ENCODE data around the gene PRPH.
"Not testable (repeated sequence)": the region's sequence is repeated elsewhere in the genome, so short reads cannot be mapped to it uniquely, and the experiment has no call there.

Gene PRPH

GRCh38 chr12:49276304-49277290, 18.4 kb upstream of the PRPH start:
- no peak for DNase-seq (ENCODE audit: low read depth)

DNA sequence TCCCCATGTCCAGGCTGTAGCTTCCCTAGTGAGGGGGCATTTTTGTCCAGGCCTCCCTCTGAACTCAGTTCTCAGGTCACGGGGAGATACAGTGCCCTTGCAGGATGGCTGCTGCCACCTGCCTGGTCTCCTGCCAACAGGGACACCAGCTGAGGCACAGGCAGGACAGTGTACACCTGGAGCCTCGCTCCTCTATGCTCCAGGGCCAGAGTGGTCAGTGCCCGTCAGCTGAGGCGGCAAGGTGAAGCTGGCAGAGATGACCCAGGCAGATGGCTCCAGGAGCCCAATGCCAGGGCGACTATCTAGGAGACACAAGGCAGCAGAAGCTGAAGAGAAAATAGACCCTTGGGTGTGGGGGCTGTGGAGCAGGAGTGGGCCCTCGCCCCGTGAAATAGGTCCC, 17.5 kb upstream of the PRPH start:
- DNase-seq (ENCODE audit: low read depth), result no peak

- no peak for DNase-seq (ENCODE audit: low read depth)
Observed at GRCh38 chr12:49279706-49280159, 15.2 kb upstream of the PRPH start.

DNA sequence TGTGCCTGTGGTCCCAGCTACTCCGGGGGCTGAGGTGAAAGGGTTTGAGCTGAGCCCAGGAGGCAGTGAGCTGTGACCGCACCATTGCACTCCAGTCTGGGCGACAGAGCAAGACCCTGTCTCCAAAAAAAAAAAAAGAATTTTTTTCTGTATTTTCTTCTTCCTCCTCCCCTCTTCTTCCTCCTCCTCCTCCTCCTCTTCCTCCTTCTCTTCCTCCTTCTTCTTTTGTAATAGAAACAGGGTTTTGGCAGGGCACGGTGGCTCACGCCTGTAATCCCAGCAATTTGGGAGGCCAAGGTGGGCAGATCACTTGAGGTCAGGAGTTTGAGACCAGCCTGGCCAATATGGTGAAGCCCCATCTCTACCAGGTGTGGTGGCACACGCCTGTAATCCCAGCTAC, 14.4 kb upstream of the PRPH start:
- DNase-seq (ENCODE audit: low read depth), result not testable (repeated sequence)

DNA sequence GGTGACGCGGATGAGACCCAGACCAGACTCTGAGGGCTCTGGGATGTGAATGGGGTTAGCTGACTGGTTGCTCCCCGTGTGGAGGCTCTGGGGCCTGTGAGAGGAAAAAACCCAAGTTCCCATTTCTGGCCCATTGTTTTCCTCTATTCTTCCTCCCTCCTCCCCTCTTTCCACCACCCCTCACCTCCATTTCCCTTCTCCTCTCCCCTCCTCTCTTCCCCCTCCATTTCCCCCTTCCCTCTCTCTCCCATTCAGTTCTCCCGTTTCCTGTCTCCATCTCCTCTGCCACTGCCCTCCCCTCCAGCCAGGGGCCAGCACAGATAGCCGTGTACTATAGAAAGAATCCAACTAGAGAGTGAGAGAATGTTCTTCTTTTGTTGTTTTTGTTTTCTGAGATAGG, 12.6 kb upstream of the PRPH start:
- DNase-seq (ENCODE audit: low read depth), result no peak

DNA sequence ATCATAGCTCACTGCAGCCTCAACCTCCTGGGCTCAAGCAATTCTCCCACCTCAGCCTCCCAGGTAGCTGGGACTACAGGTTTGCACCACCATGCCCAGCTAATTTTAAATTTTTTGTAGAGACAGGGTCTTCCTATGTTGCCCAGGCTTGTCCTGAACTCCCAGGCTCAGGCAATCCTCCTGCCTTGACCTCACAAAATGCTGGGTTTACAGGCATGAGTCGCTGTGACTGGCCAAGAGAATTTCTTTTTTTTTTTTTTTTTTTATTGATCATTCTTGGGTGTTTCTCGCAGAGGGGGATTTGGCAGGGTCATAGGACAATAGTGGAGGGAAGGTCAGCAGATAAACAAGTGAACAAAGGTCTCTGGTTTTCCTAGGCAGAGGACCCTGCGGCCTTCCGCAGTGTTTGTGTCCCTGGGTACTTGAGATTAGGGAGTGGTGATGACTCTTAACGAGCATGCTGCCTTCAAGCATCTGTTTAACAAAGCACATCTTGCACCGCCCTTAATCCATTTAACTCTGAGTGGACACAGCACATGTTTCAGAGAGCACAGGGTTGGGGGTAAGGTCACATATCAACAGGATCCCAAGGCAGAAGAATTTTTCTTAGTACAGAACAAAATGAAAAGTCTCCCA, 12.1 kb upstream of the PRPH start:
- not testable (repeated sequence) for DNase-seq (ENCODE audit: low read depth)

DNA sequence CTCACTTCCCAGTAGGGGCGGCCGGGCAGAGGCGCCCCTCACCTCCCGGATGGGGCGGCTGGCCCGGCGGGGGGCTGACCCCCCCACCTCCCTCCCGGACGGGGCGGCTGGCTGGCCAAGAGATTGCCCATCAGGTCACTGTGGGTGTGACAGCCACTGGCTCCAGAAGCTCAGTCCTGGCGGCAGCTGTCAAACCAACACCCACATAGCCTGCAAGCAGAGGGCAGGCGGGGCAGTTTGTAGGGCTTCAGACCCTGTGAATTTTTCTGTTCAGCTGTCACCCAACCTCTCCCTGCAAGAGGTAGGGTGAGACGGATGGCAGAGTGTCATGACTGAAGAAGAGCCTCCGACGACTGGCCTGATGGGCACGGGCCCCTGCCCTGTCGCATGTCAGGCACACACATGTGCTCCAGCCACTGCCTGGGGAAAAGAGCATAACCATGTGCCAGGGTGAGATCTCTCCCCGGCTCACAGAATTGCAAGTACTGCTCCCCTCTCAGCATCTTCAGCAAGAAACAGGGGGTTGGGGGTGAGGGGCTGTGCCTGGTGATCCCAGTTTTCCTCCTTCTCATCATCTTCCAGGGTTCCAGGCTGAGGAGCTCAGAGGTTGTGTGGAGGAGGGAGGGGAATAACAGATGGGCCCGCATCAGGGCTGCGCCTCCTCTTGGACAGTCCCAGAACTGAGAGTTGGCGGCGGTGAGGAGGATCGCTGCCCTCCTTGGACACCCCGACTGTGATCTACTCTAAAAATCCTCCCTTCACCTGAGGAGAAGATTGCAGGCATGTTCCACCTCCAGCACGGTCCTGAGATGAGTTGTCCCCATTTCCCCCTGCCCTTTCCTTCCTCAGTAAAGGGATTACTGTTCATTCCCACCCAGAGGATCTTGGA, 11.2 kb upstream of the PRPH start:
- no peak for DNase-seq (ENCODE audit: low read depth)

- DNase-seq (ENCODE audit: low read depth), result no peak
Observed at GRCh38 chr12:49284672-49285071, 10.3 kb upstream of the PRPH start.

DNA sequence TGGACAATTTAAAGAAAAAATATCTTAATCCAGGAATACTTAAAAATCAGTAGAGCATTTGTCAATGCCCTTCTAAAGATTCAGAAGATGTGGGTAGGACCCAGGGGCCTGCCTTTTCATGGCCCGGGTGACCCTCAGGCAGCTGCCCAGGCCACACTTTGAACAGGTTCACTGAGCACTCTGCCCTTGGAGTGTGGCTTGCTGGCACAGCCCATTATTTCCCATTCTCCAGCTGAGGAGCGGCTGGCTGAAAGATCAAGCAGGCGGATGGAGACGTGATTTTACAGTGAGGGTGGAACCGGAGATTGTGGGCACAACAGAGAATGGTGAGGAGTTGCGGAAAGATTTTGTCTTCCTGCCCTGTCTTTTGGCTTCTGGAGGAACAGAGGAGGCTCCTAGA, 7.1 kb upstream of the PRPH start:
- no peak for DNase-seq (ENCODE audit: low read depth)

- DNase-seq (ENCODE audit: low read depth), result peak; percentile 48
Observed at GRCh38 chr12:49288412-49288853, 6.5 kb upstream of the PRPH start.

DNA sequence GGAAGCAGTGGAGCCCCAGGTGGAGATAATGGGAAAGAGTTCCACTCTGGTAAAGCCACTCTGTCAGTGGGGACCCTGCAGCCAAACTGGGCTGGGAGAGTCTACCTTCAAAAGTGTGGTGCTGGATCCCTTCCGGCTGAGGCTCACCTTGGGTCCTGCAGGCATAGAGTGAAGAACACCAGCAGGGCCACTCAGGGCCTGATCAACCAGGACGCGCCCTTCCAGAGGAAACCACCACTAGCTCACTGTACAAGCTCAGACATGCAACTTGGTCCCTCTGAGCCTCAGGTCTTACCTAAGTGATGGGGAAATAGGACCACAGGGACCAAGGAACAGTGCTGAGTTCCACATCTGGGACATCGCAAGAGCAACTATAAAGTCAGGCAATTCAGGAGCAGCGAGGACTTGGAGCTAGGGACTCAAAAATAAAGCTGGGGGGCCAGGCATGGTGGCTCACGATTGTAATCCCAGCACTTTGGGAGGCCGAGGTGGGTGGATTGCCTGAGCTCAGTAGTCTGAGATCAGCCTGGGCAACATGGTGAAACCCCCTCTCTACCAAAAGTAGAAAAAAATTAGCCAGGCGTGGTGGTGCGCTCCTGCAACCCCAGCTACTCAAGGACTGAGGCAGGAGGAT, 5.9 kb upstream of the PRPH start:
- no peak for DNase-seq (ENCODE audit: low read depth)

DNA sequence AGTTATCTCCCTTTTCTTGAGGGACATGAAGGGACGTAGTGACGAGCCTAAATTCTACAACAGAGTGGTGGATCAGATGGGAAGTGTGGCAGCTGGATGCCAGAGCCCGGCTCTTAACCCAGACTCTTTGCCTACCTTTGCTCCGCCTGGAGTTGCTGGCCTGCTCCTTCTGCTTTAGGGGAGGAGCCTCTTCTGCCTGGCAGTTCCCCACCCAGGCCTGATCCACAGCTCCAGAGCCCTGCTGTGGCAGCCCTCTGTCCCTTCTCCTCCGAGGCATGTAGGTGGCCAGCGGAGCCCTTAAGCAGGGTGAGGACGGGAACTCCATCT, 2.3 kb upstream of the PRPH start:
- no peak for DNase-seq (ENCODE audit: low read depth)

DNA sequence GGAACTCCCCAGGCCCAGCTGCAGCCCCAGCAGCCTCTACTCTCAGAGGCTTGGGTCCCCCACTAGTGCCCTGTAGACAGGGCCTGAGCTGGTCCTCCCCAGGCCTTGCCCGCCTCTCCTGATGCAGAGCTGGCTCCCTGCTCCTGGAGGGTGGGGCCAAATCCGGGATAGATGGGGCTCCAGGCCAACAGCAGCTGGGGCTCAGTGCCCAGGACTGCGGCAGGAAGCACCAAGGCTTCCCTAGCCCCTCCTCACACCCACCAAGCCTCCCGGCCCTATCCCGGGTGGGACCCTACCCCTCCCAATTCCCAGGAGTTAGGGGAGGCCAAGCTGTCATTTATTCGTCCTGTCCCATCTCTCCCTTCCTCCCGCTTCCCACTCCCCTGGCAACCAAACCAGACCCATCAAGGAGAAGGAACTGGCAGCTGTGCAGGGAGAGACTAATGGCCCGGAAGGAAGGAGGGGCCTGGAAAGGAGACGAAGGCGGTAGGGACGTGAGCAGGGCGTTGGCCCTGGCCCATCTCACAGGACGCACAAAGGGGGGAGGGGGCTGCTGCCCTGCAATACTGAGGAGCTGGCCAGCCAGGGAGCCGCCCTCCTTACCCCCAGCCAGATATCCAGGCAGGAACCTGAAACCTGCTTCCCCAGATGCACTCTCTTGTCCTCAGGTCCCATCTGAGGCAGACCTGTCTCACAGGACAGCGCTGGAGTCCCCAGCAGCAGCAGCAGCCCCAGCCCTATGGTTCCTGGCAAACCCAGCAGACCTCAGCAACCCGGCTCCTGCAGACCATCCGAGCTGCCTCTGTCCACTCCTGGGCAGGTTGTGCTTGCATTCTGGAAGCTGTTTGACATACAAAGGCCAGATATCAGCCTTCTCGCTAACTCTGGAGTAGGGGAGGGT, 1.6 kb upstream of the PRPH start:
- DNase-seq (ENCODE audit: low read depth), result no peak

GRCh38 chr12:49294086-49294803, 702 bp upstream of the PRPH start:
- DNase-seq (ENCODE audit: low read depth), result no peak

- no peak for DNase-seq (ENCODE audit: low read depth)
Observed at GRCh38 chr12:49294804-49295081, 204 bp upstream of the PRPH start.

- DNase-seq (ENCODE audit: low read depth), result peak; percentile 31
Observed at GRCh38 chr12:49296034-49296835, 1.3 kb downstream of the PRPH start.

DNA sequence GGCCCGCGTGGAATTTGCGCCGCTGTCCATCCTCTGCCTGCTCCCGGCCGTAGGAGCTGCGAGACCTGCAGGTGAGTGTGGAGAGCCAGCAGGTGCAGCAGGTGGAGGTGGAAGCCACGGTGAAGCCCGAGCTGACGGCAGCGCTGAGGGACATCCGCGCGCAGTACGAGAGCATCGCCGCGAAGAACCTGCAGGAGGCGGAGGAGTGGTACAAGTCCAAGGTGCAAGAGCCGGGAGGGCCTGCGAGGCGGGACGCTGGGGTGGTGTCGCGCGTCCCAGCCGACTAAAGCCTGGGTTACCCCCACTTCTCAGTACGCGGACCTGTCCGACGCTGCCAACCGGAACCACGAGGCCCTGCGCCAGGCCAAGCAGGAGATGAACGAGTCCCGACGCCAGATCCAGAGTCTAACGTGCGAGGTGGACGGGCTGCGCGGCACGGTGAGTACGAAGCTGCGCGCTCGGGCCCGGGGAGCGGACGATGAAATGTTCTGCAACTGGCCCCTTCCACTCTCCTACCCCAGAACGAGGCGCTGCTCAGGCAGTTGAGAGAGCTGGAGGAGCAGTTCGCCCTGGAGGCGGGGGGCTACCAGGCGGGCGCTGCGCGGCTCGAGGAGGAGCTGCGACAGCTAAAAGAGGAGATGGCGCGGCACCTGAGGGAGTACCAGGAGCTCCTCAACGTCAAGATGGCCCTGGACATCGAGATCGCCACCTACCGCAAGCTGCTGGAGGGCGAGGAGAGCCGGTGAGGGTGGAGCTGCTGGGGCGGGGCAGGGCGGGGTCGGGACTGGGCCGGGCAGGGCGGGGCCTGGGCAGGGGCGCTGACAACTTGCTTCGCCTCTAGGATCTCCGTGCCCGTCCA, 2.1 kb downstream of the PRPH start:
- no peak for DNase-seq (ENCODE audit: low read depth)

DNA sequence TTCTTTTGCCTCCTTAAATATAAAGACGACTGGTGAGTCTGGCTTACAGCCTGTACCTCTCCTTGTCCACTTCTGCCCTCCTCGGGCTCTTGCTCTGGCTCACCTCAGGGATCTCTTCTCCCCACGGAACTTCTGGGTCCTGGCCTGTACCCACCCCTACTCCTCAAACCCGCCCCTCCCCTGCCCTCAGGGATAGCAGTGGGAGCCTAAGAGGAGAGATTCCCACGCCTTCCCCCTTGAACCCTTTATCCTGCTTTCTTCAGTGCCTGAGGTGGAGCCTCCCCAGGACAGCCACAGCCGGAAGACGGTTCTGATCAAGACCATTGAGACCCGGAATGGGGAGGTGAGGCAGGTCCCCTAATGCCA, 2.7 kb downstream of the PRPH start:
- DNase-seq (ENCODE audit: low read depth), result no peak

- no peak for DNase-seq (ENCODE audit: low read depth)
Observed at GRCh38 chr12:49298160-49298559, 3.2 kb downstream of the PRPH start.
